HG02938 (cell line): ENCODE measurements around the gene ITPKA.

Source experiments
- ATAC-seq: cut with Tn5 transposase; IDR thresholded peaks from one replicate; pipeline ENCODE4 v1.9.1; 2021; ENCODE audit warnings: mild to moderate bottlenecking, moderate library complexity; ENCODE audit not compliant: unreplicated experiment

The ITPKA gene

GRCh38 chr15:41507820-41508290, 14.2 kb downstream of the ITPKA start:
- no peak for ATAC-seq

DNA sequence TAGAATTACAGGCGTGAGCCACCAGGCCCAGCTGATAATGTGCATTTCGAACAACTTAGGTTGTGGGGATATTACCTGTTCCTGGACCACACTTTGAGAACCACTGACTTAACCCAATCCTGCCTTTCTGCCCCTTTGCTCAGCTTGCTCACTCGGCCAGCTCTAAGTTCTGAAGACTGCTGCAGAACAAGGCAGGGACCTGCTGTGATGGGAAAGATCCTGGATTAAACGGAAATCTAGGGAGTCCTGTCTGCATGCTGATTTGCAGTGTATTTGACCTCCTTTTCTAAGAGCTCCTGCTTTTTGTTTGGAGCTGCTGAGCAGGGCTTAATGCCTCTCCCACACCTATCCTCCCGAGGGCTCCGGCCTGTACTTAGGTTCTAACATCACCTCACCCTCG, 17.1 kb downstream of the ITPKA start:
- ATAC-seq, result no peak

- no peak for ATAC-seq
Observed at GRCh38 chr15:41511331-41511898, 17.7 kb downstream of the ITPKA start.

GRCh38 chr15:41511899-41512369, 18.3 kb downstream of the ITPKA start:
- no peak for ATAC-seq

DNA sequence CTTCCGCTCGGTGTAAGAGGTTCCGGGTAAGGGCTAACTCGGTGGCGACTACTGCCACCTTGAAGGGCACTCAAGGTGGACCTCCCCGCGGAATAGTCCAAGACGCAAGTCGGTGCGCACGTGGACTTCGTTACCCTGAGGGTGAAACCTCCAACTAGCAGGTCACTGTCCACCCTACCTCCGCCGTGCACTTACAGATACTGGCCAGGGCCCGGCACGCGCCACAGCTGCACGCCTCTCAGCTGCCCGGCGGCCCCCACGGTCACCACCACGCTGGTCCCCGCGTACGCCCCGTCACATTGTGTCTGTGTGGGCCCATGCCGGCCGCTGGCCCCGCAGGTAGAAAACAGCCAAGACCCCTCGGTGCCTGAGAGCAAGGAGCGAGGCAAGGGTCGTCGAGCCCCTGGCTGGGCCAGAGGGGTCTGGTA, 18.9 kb downstream of the ITPKA start:
- no peak for ATAC-seq

GRCh38 chr15:41512940-41513505, 19.3 kb downstream of the ITPKA start:
- no peak for ATAC-seq

DNA sequence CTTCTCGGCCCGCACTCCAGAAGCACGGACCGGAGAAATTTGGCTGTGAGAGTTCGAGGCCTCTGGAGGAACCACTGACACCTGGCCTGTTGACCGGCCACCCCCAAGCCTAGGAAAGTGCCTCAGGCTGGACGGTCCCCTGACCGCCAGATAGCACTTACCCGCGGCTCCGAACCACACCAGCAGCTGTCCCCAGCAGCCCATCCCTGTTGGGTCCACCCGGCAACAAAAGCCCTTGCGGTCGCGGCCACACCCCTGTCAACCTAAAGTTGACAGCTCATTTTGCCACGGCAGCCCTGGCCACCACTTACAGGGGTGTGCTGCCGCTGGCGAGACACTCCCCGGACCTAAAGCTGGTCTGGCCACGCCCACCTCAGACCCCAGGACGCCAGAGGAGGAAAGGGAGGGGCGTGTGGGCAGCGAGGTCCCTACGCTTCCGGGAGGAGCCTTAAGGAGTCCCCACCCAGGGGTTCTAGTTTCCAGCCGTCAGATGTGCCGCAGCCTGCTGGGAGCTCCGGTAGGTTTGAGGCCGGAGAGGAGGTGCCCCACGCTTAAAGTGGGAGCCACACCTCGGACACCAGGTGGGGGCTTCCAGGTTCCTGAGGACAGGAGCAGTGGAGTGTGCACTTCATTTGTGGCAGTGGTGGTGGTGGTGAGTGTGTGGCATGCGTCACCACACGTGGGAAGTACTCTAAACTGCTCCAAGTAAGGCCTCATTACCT, 20.0 kb downstream of the ITPKA start, which contains the start of gene LTK:
TSS of gene LTK (minus strand) at position 322 of the 722 bp plus-strand sequence. CDS start at position 204, 118 bp downstream.
- ATAC-seq, result no peak

DNA sequence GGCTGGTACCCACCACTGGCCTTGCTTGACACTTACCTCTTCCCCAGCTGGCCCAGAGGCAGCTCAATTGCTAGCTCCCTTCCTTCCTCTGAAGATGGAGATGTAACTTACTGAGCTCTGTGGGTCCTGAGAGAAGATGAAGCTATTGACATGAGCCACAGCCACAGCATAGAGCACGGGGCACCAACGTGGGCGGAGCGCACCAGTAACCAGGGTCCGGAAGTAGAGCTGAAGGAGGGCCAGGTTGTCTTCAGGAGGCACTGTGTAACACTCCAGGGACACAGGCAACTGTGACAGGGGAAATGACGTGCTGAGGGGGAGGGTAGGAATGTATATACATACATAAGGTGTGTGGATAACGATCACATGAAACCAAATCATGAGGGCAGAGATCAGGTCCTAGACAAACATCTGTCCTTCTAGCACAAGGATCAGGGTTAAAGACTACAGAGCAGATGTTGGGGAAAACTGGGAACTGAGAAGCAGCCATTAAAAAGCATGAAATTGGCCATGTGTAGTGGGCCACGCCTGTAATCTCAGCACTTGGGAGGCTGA, 24.3 kb downstream of the ITPKA start:
- ATAC-seq, result no peak

DNA sequence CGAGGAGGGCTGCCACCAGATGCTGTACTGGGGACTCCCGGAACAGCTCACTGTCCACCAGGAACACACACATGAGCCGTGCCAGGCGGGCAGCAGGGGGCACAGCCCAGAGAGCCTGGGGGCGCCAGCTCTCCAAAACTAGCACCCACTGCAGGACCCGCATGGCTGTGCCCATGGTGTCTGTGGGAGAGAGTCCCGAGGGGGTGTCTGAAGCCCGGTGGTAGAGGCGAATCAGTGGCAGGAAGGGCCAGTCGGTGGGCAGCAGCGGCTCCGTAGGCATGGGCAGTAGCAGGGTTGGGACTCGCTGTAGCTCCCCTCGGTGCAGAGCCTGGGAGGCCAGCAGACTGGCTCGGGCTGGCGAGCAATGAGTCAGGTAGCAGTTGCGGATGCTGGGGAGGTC, 27.0 kb downstream of the ITPKA start:
- ATAC-seq, result no peak

DNA sequence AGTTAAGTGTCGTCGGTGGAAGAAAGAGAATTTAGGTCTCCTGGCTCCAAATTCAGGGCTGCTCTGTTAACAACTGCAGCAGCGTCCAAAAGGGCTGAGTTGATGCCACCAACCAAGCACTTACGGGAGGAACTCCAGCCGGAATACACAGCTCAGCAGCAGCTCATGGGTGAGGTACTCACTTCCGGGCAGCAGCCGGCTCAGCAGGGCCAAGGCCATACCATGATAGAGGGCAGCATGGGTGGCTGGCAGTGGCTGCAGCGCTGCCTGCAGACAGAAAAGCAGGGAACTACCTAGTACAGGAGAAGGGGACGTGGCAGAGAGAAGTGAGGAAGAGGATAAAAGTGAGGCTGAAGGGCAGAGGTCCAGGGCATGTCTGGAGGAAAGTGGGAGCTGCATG, 27.9 kb downstream of the ITPKA start:
- ATAC-seq, result no peak

GRCh38 chr15:41523097-41523496, 29.4 kb downstream of the ITPKA start:
- ATAC-seq, result no peak

DNA sequence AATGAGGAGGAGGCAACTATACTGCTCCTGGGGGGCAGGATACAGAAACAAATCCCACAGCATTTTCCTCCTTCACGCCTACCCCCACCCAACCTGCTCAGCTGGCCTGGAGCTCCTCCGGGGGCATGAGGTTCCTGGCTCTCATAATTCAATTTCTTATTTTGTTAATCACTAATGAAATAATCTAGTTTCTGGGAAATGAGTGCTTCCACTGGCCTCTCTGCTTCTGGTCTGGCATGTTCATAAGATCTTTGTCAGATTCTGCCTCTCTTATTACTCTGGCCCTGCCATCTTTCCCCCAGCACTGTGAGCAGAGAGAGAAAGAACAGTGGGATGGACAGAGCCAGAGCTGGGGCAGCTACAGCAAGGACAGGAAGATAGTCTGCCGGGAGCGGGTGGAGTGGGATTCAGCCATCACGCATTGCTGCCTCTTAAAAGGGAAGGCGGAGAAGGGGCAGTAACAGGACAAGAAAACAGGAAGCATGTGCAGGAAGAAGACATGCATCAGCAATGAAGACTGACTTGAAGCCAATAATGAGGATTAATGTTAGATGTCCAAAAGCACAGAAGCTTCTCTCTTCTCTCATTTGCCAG, 36.8 kb downstream of the ITPKA start:
- no peak for ATAC-seq

DNA sequence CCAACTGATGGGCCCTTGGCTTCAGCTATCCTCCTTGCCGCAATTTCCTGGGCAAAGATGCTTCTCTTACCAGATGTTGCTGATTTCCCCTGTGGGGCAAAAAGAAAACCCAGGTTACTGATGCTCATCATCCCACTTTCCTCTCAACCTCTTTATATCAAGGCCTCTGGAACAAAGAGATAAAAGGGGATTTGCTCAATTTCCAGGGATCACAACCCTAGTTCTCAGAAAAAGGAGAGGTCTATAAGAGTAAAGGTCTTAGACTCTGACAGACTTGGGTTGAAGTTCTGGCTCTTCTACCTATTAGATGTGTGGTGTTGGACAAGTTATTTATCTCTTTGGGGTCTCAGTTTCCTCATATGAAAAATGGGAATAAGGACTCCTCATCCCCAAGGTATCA, 41.9 kb downstream of the ITPKA start:
- ATAC-seq, result no peak

DNA sequence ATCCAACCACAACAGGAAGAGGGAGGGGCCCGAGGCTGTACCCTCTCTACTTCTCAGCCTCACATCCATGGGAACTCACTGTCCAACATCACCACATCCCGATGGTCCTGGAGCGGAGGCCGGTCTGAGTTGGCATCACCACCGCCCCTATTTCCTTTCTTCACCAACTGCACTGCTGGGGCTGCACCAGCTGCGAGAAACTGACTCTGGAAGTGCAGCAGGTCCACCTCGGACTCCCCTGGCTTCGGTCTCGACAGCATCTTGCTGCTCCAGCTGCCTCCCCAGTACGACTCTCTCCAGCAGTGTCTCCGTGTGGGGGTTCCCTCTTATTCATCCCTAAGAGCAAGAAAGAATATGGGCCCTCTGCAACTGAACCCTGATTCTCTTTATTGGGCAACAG, 43.2 kb downstream of the ITPKA start:
- no peak for ATAC-seq

DNA sequence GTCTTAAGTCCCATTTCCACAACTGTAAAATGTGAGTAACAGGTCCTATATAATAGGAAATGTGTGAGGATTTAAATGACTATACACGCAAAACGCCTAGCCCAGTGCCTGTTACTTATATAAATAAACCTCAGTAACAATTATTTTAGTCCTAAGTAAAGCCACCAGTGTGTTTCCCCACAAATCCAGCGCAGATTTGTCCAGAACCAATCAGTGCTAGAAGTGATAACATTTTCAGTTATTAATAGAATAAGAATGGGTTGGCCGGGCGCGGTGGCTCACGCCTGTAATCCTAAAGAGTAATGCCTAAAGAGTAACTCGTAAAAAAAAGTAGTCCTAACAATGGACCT, 49.8 kb downstream of the ITPKA start:
- ATAC-seq, result no peak

DNA sequence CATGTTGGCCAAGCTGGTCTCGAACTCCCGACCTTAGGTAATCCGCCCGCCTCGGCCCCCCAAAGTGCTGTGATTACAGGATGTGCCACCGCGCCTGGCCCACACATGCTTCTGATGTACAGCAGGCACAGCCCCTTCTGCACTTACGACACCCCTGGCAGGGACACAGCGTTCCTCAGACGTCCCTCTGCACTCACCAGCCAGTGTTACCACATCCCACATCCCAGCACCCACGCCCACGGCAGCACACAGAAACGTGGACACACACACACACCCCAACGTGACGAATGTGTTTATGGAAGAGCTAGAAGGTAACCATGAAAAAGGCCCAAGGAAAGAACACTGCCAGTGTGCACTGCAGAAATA, 51.0 kb downstream of the ITPKA start:
- no peak for ATAC-seq

DNA sequence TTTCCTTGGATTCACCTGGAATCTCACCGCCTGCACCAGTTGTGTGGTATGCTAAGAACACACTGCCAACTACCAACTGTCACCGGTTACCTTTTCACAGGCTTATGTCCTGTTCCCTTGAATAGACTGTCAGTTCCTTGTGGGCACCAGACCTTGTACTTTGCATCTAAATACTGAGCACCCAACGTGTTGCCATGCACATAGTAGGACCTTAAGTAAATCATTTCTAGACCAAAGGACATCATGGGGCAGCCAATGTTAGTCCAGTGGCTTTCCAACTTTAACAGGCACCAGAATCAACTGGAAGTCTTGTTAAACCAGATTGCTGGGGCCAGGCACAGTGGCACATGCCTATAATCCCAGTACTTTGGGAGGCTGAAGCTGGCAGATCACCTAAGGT, 51.5 kb downstream of the ITPKA start:
- no peak for ATAC-seq

DNA sequence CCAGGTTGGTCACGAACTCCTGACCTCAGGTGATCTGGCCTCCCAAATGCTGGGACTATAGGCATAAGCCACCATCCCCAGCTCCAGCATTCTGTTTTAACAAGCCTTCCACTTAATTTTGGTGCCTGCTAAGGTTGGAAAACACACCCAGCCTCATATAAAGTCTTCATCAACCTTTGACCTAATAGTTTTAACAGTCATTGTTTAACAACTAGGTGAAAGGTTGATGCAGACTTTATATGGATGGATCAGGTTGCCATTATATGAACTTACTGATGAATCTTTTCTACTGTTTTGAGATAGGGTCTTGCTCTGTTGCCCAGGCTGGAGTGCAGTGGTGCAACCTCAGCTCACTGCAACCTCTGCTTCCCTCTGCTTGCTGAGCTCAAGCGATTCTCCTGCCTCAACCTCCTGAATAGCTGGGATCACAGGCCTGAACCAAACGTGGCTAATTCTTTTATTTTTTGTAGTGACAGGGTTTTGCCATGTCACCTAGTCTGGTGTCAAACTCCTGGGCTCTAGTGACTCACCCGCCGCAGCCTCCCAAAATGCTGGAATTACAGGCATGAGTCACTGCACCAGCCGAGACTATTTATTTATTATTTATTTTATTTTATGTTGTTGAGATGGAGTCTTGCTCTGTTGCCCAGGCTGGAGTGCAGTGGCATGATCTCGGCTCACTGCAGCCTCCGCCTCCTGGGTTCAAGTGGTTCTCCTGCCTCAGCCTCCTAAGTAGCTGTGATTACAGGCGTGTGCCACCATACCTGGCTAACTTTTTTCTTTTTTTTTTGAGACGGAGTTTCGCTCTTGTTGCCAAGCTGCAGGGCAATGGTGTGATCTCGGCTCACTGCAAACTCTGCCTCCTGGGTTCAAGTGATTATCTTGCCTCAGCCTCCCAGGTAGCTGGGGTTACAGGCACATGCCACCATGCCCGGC, 53.4 kb downstream of the ITPKA start:
- ATAC-seq, result no peak

DNA sequence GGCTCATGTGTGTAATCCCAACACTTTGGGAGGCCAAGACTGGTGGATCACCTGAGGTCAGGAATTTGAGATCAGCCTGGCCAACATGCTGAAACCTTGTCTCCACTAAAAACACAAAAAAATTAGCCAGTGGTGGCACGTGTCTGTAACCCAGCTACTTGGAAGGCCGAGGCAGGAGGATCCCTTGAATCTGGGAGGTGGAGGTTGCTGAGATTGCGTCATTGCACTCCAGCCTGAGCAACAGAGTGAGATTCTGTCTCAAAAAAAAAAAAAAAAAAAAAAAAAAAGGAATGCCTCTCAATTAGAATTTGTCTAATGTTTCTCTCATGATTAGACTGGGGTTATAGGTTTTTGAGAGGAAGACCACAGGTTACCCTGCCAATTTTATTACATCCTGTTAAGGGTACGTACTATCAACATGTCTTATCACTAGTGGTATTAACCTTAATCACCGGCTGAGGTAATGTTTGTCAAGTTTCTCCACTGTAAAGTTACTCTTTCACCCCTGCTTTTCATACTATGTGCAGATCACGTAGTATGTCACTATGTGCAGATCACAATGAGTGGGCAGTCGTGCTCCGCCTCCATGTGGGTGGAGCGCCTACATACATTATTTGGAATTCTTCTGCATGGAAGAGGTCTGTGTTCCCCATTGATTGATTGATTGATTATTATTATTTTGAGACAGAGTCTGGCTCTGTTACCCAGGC, 56.5 kb downstream of the ITPKA start:
- ATAC-seq, result no peak
